Renal pelvis (tissue), 12 donors: Measurements from ENCODE around the gene ACOT12. TPM values are rescaled to one million over a fixed set of nuclear protein-coding genes. Genes with fewer than 3 reads are reported as not detected.
"Not testable (repeated sequence)": the region's sequence is repeated elsewhere in the genome, so short reads cannot be mapped to it uniquely, and the experiment has no call there.

Source experiments
- DNase-seq: peaks from one replicate; pipeline ENCODE4 v3.0.0-alpha.2; 2013
- long read RNA-seq, 16 experiments: transcript quantifications; one replicate each; lab custom pipeline, GENCODE V29; 2026
- polyA plus RNA-seq, 3 donors: library from polyadenylated mRNA; unstranded; fragments of 120-200 nt; gene quantifications; one replicate each; pipeline ENCODE4 v1.2.1, GENCODE V29; 2013; ENCODE audit not compliant: insufficient read length in 3 of 3

Gene ACOT12
- polyA plus RNA-seq, result 1 to 10 TPM in 1 of 3 donors, under 1 TPM in 2; 0.84 to 1.1 (median 0.99) TPM
- long read RNA-seq, donor 1, result 0 reads
- long read RNA-seq, donor 2, result 0 reads
- long read RNA-seq, donor 3, result 0 reads
- long read RNA-seq, donor 4, result 0 reads
- long read RNA-seq, donor 5, result 0 reads
- long read RNA-seq, donor 6, result 0 reads
- long read RNA-seq, donor 7, result 0 reads
- long read RNA-seq, donor 8, result 0 reads
- long read RNA-seq, donor 9, result 0 reads
- long read RNA-seq, donor 10, result 0 reads
- long read RNA-seq, donor 11, result 0 reads
- long read RNA-seq, donor 12, partial matches to known transcripts, result 0 of 1 reads
- long read RNA-seq, donor 12, other reads (novel, unspliced or antisense), result 0 of 1 reads
- long read RNA-seq, donor 13, result 0 reads
- long read RNA-seq, donor 14, result 0 reads
- long read RNA-seq, donor 15, result 0 reads
- long read RNA-seq, donor 16, result 0 reads

DNA sequence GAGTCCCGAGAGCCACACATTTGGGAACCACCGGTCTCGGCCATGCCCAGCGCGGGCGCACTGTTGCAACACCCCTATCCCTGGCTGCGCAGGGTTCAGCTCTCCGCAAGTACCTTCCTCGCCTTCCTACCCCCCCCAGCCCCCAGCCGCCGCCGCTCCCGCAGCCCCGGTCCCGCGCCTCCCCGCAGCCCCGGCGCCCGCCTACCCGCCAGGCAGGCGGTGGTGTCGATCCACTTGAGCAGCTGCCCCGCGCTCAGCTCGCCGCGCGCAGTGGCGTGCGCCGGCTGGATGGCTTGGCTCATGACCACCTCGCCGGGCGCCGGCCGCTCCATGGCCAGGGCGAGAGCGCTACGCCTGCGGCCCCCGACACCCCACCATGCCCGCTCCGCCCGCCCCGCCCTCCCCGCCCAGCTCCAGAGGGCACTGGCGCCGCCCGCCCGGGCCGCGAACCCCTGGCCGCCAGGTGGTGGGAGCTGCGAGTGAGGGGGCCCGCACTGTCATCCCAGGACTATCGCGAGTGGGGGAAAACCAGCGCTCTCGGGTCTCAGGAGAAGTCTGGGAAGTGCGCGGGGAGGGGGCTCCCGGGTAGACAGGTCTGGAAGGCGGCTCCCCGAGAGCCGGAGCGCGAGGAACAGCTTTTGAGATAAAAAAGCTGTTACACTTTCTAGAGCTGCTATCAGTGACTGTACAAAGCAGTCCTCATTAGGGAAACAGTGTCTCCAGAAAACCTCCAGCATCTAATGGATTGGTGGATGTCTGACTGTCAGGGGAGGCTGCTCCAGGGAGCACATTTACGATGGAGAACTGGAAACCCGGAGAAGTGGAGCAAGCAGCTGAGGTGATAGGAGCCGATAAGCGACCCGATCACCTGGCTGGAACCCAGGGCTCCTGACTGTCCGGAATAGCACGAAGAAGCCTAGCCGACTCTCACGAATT is at the start of gene ACOT12:
ACOT12 (minus strand) TSS at position 352 of the 936 bp plus-strand sequence; CDS start at position 332, 20 bp downstream.
- DNase-seq, result peak; percentile 28

GRCh38 chr5:81435023-81435422 is 41.1 kb upstream of the ACOT12 start:
- no peak for DNase-seq

DNA sequence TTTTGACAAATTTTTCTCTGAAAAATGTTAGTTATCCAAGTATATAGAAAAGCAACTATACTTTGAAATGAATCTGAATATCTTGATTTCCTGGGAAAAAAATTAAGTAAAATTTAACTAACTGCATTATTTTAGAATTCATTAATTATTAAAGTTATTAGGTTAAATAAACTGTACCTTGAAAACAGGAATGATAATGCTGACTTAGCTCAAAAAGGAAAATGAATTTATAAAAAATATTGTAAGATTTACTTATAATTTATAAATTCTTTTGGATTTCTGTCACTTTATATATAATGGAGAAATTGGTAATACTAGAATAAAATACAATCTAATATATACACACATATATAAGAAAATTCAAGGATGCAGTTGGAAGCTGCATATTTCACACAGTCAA is 36.1 kb upstream of the ACOT12 start:
- DNase-seq, result no peak

- no peak for DNase-seq
These were observed 35.4 kb upstream of the ACOT12 start for GRCh38 chr5:81429363-81429762.

DNA sequence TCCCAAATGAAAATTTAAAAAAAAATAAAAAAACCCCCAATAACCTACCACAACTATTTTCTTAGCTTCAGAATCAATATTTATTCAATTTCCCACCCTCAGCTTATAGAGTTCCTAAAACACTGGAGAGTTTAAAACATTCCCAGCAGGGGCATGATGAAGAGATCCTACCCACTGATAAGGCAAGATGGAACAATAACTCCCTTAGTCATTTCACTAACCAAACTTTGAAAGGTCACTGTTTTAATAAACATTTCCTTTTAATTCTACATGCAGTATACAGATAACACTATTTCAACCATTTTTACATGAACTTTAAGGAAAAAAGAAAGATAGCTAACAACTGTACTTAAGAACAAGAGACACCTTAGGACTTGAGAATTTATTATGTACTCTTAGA is 34.9 kb upstream of the ACOT12 start:
- no peak for DNase-seq

GRCh38 chr5:81428446-81428845 is 34.5 kb upstream of the ACOT12 start:
- DNase-seq, result no peak

GRCh38 chr5:81427566-81427965 is 33.6 kb upstream of the ACOT12 start:
- DNase-seq, result no peak

DNA sequence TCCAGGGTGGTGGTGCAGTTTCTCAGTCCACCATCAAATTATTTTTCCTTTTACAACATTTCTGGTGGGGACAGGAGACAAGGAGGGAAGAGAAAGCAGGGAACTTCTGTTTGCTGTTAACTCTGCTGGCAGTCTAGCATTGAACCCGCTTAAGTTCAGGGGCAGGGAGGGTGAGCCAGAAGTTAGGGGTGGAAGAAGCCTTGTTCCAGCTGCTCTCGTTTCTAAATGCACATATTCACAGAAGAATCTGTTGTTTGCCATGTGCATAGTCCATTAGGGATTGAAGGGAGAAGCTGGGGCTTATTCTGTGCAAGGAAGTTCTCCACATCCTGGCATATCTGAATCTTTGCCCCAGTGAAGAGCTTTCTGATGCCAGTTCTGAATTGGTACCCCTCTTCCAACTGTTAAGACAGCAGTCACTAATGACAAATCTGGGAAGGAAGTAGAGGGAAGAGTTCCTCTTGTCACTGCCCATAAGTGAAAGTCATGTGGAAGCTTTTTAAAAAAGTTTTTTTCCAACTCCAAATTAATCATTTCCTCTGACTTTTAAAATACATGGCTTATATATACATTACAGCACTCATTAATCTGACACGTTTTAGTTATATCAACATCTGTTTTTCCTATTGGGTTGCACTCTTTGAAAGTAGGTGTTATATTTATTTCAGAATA is 32.6 kb upstream of the ACOT12 start:
- no peak for DNase-seq

DNA sequence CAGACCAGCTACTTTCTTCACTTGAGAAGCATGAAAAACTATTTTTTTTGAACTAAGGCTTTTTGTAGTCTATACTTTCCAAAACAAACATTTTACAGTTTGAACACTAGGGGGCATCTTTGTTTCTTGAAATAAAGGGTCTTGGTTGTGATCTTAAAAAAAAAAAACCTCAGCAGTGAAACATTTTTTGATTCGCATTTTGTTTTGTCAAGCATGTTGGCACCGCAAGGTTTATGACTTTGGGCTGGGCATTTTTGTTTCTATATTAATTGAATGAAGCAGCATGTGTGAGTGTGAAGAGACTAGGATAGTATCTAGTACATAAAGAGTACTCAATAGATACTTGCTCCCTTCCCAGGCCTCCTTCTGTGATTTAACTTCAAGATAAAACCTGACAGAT is 31.6 kb upstream of the ACOT12 start:
- DNase-seq, result peak; percentile 47

- DNase-seq, result no peak
These were observed 30.8 kb upstream of the ACOT12 start for GRCh38 chr5:81424728-81425127.

DNA sequence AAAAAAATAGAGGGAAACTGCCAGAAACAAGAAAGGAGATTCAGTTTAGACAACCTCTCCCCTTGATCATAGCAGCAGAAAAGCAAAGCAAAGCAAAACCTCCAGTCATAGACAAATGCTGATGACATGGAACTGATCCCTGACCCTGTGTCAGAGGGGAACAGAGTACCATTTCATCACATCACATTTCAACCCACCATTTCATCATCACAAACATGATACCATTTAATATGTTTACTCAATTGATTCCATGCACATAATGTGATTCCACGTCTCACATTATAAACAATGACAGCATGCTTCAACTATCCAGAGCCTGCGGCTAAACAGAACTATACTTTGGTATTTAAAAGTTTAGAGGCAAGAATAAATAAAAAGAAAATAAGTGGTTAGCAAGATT is 28.7 kb upstream of the ACOT12 start:
- DNase-seq, result no peak

DNA sequence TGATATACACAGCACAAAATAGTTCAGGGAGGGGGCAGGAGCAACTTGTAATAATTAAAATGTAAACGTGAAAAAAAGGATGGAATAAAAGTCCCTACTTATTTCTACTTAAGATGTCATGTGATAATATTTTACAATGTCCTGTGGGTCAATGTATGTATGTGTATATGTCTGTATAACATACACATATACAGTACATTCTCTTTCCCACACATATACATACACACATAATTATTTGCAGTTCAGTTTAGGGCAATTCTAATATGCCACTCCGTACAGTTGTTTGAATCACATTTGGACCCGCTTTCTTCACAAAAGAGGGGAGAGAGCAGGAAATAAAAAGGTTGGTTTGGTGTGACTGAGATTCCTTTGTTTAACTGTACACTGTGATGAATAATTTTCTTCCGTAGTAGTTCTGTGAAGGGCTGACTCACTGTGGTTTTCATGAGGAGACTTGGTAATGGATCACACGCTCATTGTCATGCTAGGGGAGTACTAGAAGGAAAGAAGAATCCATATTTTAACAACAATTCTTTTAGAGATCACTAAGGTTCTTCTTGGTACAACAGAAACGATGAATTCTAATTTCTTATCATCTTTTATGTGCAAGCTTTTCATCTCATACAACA is 26.2 kb upstream of the ACOT12 start:
- no peak for DNase-seq

GRCh38 chr5:81418606-81419005 is 24.7 kb upstream of the ACOT12 start:
- no peak for DNase-seq

DNA sequence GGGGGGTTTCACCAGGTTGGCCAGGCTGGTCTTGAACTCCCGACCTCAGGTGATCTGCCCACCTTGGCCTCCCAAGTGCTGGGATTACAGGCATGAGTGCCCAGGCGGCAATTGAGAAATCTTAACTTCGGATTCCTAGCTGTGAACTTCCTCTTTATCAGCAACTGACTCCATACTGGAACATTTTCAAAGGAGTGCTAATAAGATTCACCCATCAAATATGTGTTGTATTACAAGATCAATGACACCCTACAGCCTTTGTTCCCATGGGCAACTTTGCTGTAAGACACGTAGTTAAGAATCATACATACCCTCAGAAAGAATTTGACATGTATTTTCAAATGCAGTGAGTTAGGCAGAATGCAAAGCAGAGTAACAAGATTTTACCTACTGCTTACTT is 23.1 kb upstream of the ACOT12 start:
- no peak for DNase-seq

DNA sequence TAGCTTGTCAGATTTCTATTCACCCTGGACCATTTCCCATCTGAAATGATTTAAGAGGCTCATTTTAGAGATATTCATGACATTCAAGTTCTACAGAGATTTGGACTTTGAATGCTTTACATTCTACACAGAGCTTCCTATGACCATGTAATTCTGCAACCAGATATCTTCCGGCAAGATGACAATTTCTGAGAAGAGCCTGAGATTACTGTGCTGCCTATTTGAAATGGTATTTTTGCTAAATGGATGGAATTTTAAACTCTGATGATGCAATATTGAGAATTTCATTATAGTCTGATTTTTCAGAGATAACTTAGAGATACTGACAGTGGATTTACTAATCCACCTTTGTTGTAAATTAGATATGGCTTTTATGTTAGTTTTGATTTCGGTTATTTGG is 16.0 kb upstream of the ACOT12 start:
- DNase-seq, result no peak

DNA sequence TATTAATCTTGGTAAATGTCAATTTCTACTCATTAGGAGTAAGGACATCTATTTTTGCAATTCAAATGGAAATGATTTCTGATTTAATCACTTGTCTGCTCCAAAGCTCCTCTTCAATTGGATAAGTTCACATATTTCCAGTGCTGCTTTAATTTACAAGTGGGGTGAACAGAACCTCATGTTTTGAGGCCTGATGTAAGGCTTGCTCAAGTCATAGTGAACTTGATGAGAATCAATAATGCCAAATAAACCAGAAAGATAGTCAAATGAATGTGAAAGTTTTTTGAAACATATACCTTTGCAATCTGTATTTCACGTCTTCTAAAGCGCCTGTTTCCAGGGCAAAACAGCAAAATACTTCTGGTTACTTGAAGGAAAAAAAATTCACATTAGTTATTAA is 15.4 kb upstream of the ACOT12 start:
- DNase-seq, result no peak

DNA sequence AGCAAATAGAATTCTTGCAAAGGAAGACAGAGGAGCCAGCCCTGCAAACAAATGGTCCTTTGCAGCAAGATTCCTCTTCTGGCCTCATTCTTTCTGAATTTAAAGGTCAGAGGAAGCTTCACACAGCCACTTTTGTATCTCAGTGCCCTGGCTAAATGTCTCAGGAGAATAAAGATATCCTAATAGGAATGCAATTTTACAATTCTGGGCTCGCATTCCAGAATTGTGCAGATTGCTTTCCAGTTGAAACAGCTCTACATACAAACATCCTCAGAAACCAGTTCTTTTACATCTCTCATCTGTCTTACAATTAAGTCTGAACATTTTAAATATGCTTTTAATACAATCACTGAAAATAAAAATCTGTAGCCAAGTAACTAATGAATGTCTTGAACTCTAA is 14.6 kb upstream of the ACOT12 start:
- no peak for DNase-seq

- DNase-seq, result not testable (repeated sequence)
These were observed 13.9 kb upstream of the ACOT12 start for GRCh38 chr5:81407811-81408210.

GRCh38 chr5:81405126-81405891 is 11.4 kb upstream of the ACOT12 start:
- no peak for DNase-seq

DNA sequence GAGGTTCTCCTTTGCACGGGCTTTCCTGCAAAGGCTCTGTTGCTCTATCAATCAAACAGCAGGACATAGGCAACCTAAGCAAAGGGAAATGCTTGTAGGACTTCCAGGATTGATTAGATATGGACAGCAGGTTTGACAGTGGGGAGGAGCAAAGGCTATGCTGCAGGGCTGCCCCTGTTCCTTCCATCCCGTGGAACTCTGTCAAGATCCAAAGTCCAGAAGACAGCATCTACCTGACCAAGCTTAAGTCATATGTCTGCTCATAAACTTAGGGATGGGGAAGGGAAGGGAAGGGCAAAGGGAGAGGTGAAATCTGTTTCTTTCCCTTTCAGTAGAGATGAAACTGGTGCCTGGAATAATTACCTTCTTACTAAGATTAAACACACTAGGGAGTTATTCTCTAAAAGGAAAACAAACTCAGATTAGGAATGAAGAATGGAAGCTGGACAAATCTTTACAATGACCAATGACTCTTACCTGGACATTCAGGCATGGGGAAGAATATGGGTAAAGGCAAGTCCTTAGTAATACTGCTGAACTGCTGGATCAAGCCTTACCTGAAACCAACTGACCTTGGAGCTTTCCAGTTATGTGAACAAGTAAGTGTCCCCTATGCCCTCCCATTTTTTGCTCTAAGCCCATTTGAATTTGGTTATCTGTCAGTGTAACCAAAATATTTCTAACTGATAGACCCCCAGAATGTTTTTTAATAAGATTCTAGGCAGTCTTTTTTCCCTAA is 8.4 kb upstream of the ACOT12 start:
- DNase-seq, result no peak
